ENCODE measurements around the gene FYB2. TPM values are rescaled to one million over a fixed set of nuclear protein-coding genes. Genes with fewer than 3 reads are reported as not detected.

The FYB2 gene
- total RNA-seq, 1 experiment from 2014 or later, result not detected

- ChIA-PET POLR2A (ENCODE audit: unreplicated experiment) (no interaction called here), CTCF (no interaction called here)
- Histone ChIP-seq H3K4me3 (no peak within 1 kb of the TSS), H3K27me3 (ENCODE audit: insufficient read depth, low read depth) (peaks cover 28% of the 10 kb centered on the region), H3K36me3 (ENCODE audit: low read depth) (no peaks in the 10 kb centered on the region), H3K9me2 (ENCODE audit: insufficient read depth) (no peaks in the 10 kb centered on the region), H3K4me2 (no peak within 1 kb of the TSS), H3K4me1 (replicated peaks; ENCODE audit: insufficient read depth) (no peaks in the 10 kb centered on the region), H4K20me1 (ENCODE audit: insufficient read depth) (no peaks in the 10 kb centered on the region), H3F3A (ENCODE audit: insufficient read depth, low read depth) (no peaks in the 10 kb centered on the region), H2AFZ (no peak within 1 kb of the TSS), H3K79me2 (ENCODE audit: low read depth) (no peaks in the 10 kb centered on the region), H3K9me3 (ENCODE audit: insufficient read depth, low read depth) (no peaks in the 10 kb centered on the region), H3K27ac (no peak within 1 kb of the TSS)
- no TSS peak for BruUV-seq (replicated peaks)
- DNase-seq, result no peak
- TF ChIP-seq CTCF (conservative IDR thresholded peaks at IDR 0.05), result no peak
- TF ChIP-seq EZH2 (IDR thresholded peaks at IDR 0.05; ENCODE audit: low read depth), result no peak
- intact Hi-C loops (cut with micrococcal nuclease; ENCODE audit: unreplicated experiment), result no loop called here
Measured at GRCh38 chr1:56854521-56855099, 35.4 kb upstream of the FYB2 start, which contains the start of gene C8A. Gene C8A (plus strand): TSS chr1:56854797. CDS start chr1:56854902, 105 bp downstream.

GRCh38 chr1:56852476-56852875 lies 33.3 kb upstream of the FYB2 start:
- DNase-seq, result no peak
- TF ChIP-seq EZH2 (IDR thresholded peaks at IDR 0.05; ENCODE audit: low read depth) (no peak), CTCF (conservative IDR thresholded peaks at IDR 0.05) (no peak)
- ChIA-PET POLR2A (ENCODE audit: unreplicated experiment) (no interaction called here), CTCF (no interaction called here)
- Histone ChIP-seq H3K79me2 (ENCODE audit: low read depth) (no peaks in the 10 kb centered on the region), H3K4me1 (replicated peaks; ENCODE audit: insufficient read depth) (no peaks in the 10 kb centered on the region), H3K4me3 (no peak overlapping the region), H3K27ac (no peak overlapping the region), H3K4me2 (no peak overlapping the region), H2AFZ (no peak overlapping the region), H3K9me2 (ENCODE audit: insufficient read depth) (no peaks in the 10 kb centered on the region), H3K36me3 (ENCODE audit: low read depth) (no peaks in the 10 kb centered on the region), H3K9me3 (ENCODE audit: insufficient read depth, low read depth) (no peaks in the 10 kb centered on the region), H3F3A (ENCODE audit: insufficient read depth, low read depth) (no peaks in the 10 kb centered on the region), H3K27me3 (ENCODE audit: insufficient read depth, low read depth) (peaks cover 48% of the 10 kb centered on the region), H4K20me1 (ENCODE audit: insufficient read depth) (no peaks in the 10 kb centered on the region)
- intact Hi-C loops (cut with micrococcal nuclease; ENCODE audit: unreplicated experiment), result no loop called here
- BruUV-seq (replicated peaks), result no TSS peak

DNA sequence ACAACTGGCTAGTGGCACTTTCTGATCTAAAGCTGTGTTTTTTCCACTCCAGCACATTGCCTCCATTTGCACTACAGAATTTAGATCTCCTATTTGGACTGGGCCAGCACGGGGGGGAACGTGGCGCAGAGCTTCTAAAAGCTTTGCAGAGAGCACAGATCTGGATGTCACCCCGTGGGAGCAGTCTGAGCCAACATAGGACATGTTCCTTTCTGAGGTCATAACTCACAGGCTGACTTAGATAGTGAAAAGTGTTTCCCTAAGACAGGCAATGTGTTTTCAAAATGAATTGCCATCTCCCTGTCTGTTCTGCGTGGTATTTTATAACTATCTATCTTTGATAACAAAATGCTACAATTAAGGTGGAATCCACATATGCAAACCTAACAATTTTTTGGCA lies 31.7 kb upstream of the FYB2 start:
- BruUV-seq (replicated peaks), result no TSS peak
- no peaks in the 10 kb centered on the region for H3K79me2 ChIP-seq (ENCODE audit: low read depth)
- no peaks in the 10 kb centered on the region for H3F3A ChIP-seq (ENCODE audit: insufficient read depth, low read depth)
- no peaks in the 10 kb centered on the region for H3K36me3 ChIP-seq (ENCODE audit: low read depth)
- ChIA-PET CTCF (no interaction called here), POLR2A (ENCODE audit: unreplicated experiment) (no interaction called here)
- no peak overlapping the region for H3K27ac ChIP-seq
- no peaks in the 10 kb centered on the region for H3K4me1 ChIP-seq (replicated peaks; ENCODE audit: insufficient read depth)
- no peak overlapping the region for H3K4me3 ChIP-seq
- H3K4me2 ChIP-seq, result no peak overlapping the region
- DNase-seq, result no peak
- no peaks in the 10 kb centered on the region for H3K9me3 ChIP-seq (ENCODE audit: insufficient read depth, low read depth)
- H4K20me1 ChIP-seq (ENCODE audit: insufficient read depth), result no peaks in the 10 kb centered on the region
- peaks cover 57% of the 10 kb centered on the region for H3K27me3 ChIP-seq (ENCODE audit: insufficient read depth, low read depth)
- TF ChIP-seq CTCF (conservative IDR thresholded peaks at IDR 0.05), result no peak
- H2AFZ ChIP-seq, result no peak overlapping the region
- intact Hi-C loops (cut with micrococcal nuclease; ENCODE audit: unreplicated experiment), result no loop called here
- H3K9me2 ChIP-seq (ENCODE audit: insufficient read depth), result no peaks in the 10 kb centered on the region
